K562 (cell line): ENCODE measurements around the gene GABARAP. TPM values are rescaled to one million over a fixed set of nuclear protein-coding genes. Genes with fewer than 3 reads are reported as not detected.

Source experiments
- ATAC-seq: fragments of 200-7000 bp; cut with Tn5 transposase; 3 replicates; pipeline ENCODE4 v1.9.1; 2020; ENCODE audit warnings: moderate library complexity
- BruUV-seq: library from RNA; stranded (reverse); fragments of 400-500 nt; replicated peaks from 2 replicates; lab custom pipeline; 2021; lab: Mats Ljungman, UMichigan
- CTCF ChIA-PET: fragments of 300-600 bp; formaldehyde crosslinking; extraction: SDS; loops from one replicate; lab custom pipeline; 2021; ENCODE audit warnings: low intra/inter-chr PET ratio; lab: Yijun Ruan, JAX
- POLR2A ChIA-PET: fragments of 300-600, 350-650 bp; sonication (Branson Sonifier 250); formaldehyde crosslinking; extraction: SDS; loops from one replicate; lab custom pipeline; 2021; ENCODE audit warnings: antibody characterized with exemption, inconsistent platforms; lab: Yijun Ruan, JAX
- DNase-seq, 4 experiments: peaks; one replicate each; pipeline versions ENCODE4 v3.0.0 to v3.0.0-alpha.2; 2011 to 2018; ENCODE audit warnings: low spot score in 3 of 4, mixed read lengths in 3 of 4; ENCODE audit errors: extremely low read depth in 1 of 4
- FAIRE-seq: peaks from 2 replicates; lab custom pipeline; 2011; peaks lifted over from hg19 to GRCh38; lab: Jason Lieb, UNC
- H2AFZ ChIP-seq: 2 replicates; pipeline ENCODE4 v1.6.0; 2011; ENCODE audit warnings: low read depth, low read length, control low read depth, inconsistent platforms
- H3K27ac ChIP-seq: fragments of 200-600 bp; 3 replicates; pipeline ENCODE4 v1.8.0; 2011; ENCODE audit warnings: low read depth, mild to moderate bottlenecking, control low read depth, inconsistent platforms, low read length, moderate library complexity, mixed read lengths; ENCODE audit errors: extremely low read depth
- H3K27me3 ChIP-seq, 2 experiments: fragments of 300-600 bp in 1 of 2; 2 replicates in 1 of 2; 3 replicates in 1 of 2; pipeline versions ENCODE4 v1.6.0 to v1.8.0; 2011; ENCODE audit warnings: inconsistent platforms in 2 of 2, low read length in 2 of 2, mild to moderate bottlenecking in 1 of 2, mixed read lengths in 1 of 2, moderate library complexity in 1 of 2; ENCODE audit not compliant: control insufficient read depth in 2 of 2, insufficient read depth in 2 of 2
- H3K36me3 ChIP-seq: fragments of 300-600 bp; 3 replicates; pipeline ENCODE4 v1.8.0; 2011; ENCODE audit warnings: mild to moderate bottlenecking, low read length, inconsistent platforms; ENCODE audit not compliant: control insufficient read depth, insufficient read depth
- H3K4me1 ChIP-seq, 2 experiments: fragments of 200-600 bp in 1 of 2; replicated peaks in 1 of 2; 2 replicates in 1 of 2; 3 replicates in 1 of 2; pipeline versions ENCODE4 v1.5.1 to v1.8.0; 2011; ENCODE audit warnings: inconsistent platforms in 2 of 2, low read length in 2 of 2, mild to moderate bottlenecking in 1 of 2, mixed read lengths in 1 of 2, moderate library complexity in 1 of 2; ENCODE audit not compliant: control insufficient read depth in 2 of 2, insufficient read depth in 2 of 2
- H3K4me2 ChIP-seq: 2 replicates; pipeline ENCODE4 v1.6.1; 2011; ENCODE audit warnings: low read length, control low read depth, inconsistent platforms, mixed read lengths; ENCODE audit not compliant: insufficient read depth
- H3K4me3 ChIP-seq: fragments of 200-600 bp; sonication (generic), shearing (Covaris generic); 2 replicates; pipeline ENCODE4 v1.5.1; 2016; ENCODE audit warnings: control low read depth, inconsistent platforms
- H3K79me2 ChIP-seq: fragments of 200-600 bp; 3 replicates; pipeline ENCODE4 v1.8.0; 2011; ENCODE audit warnings: low read length, inconsistent platforms; ENCODE audit not compliant: control insufficient read depth, insufficient read depth
- H3K9ac ChIP-seq, 2 experiments: 2 replicates each; pipeline versions ENCODE4 v1.6.0 to v1.6.1; 2011; ENCODE audit warnings: low read depth in 2 of 2, low read length in 2 of 2, control low read depth in 1 of 2, inconsistent platforms in 1 of 2, mild to moderate bottlenecking in 1 of 2, mixed read lengths in 1 of 2; ENCODE audit not compliant: insufficient read depth in 1 of 2
- H3K9me1 ChIP-seq: one replicate; pipeline ENCODE4 v1.6.0; 2011; ENCODE audit warnings: inconsistent platforms, mild to moderate bottlenecking, low read length, moderate library complexity; ENCODE audit not compliant: control insufficient read depth, insufficient read depth
- H3K9me3 ChIP-seq: replicated peaks from 2 replicates; pipeline ENCODE4 v1.5.1; 2011; ENCODE audit warnings: low read depth, low read length, inconsistent platforms; ENCODE audit not compliant: control insufficient read depth, insufficient read depth
- H4K20me1 ChIP-seq: replicated peaks from 2 replicates; pipeline ENCODE4 v1.6.1; 2011; ENCODE audit warnings: low read length, inconsistent platforms, mixed read lengths; ENCODE audit not compliant: control insufficient read depth, insufficient read depth
- ATF7 ChIP-seq: fragments of 450-650 bp; IDR thresholded peaks from 2 replicates; pipeline ENCODE4 v1.7.1; 2014; ENCODE audit warnings: mild to moderate bottlenecking, moderate library complexity
- POLR2A ChIP-seq: fragments of 450-650 bp; conservative IDR thresholded peaks from 2 replicates; pipeline ENCODE4 v1.6.1; 2016
- STAG1 ChIP-seq: sonication (generic); formaldehyde crosslinking; IDR thresholded peaks from 2 replicates; pipeline ENCODE4 v1.5.0; 2020; ENCODE audit warnings: missing genetic modification reagents, borderline replicate concordance
- TCF3 ChIP-seq: sonication (generic); formaldehyde crosslinking; IDR thresholded peaks from 2 replicates; pipeline ENCODE4 v1.4.0; 2020; ENCODE audit warnings: mild to moderate bottlenecking, missing genetic modification reagents
- YY1 ChIP-seq, 3 experiments: IDR thresholded peaks; 2 replicates each; pipeline ENCODE4 v1.6.1; 2011; ENCODE audit warnings: low read length in 2 of 3, mild to moderate bottlenecking in 2 of 3, moderate library complexity in 2 of 3, borderline replicate concordance in 1 of 3, control low read depth in 1 of 3, low read depth in 1 of 3; ENCODE audit not compliant: insufficient read depth in 3 of 3, insufficient replicate concordance in 2 of 3, control insufficient read depth in 1 of 3, insufficient read length in 1 of 3; ENCODE audit errors: extremely low read depth in 1 of 3
- WGBS: fragments of 100-300 bp; shearing (Covaris generic); methylation state at CpG from one replicate; pipeline ENCODE4 v1.1.6; 2016; ENCODE audit warnings: low coverage, mixed read lengths; ENCODE audit not compliant: insufficient coverage; ENCODE audit errors: missing lambda C conversion rate; 5-methylcytosine and 5-hydroxymethylcytosine counted together
- in situ Hi-C: fragments of 300-500 bp; cut with MboI; formaldehyde crosslinking; loops from 4 replicates; pipeline ENCODE4 v1.15.0; 2018; ENCODE audit warnings: inconsistent platforms, mixed read lengths
- intact Hi-C: fragments of 100-400 bp; cut with micrococcal nuclease; formaldehyde crosslinking; loops from 2 replicates; pipeline ENCODE4 v1.14.2; 2022
- polyA plus RNA-seq, 8 experiments: library from polyadenylated mRNA; depleted of rRNA in 4 of 8; stranded (reverse) in 5 of 8; unstranded in 3 of 8; fragments of >200 nt; fragmentation: Nextera tagmentation in 2 of 8; fragmentation: Illumina TruSeq in 1 of 8; extraction: Ambion mirVana in 2 of 8; extraction: Trizol in 1 of 8; gene quantifications; 2 replicates each; pipeline versions ENCODE4 v1.2.1 to v1.2.3, GENCODE V29; 2011 to 2014; ENCODE audit warnings: inconsistent platforms in 1 of 8, missing spikeins in 1 of 8
- total RNA-seq, 7 experiments: library from RNA; depleted of rRNA in 6 of 7; stranded (reverse); fragments of >200 nt in 6 of 7; fragmentation: Illumina TruSeq in 2 of 7; extraction: Trizol in 2 of 7; gene quantifications; 2 replicates each; pipeline versions ENCODE4 v1.2.1 to v1.2.3, GENCODE V29; 2011 to 2021; ENCODE audit warnings: low replicate concordance in 1 of 7
- TF ChIP-seq, protein P1 (sequence below): fragments of 450-650 bp; conservative IDR thresholded peaks from 2 replicates; pipeline ENCODE4 v1.6.1; 2016; ENCODE audit warnings: missing genetic modification characterization, low read depth, mild to moderate bottlenecking, control low read depth, missing compliant biosample characterization
- TF ChIP-seq, protein P2 (sequence below): fragments of 450-650 bp; formaldehyde crosslinking; IDR thresholded peaks from 2 replicates; pipeline ENCODE4 v1.4.0; 2022; ENCODE audit warnings: mild to moderate bottlenecking, moderate library complexity
- TF ChIP-seq, protein P3 (sequence below), 2 experiments: fragments of 450-650 bp in 1 of 2; sonication (generic) in 1 of 2; formaldehyde crosslinking in 1 of 2; IDR thresholded peaks; 2 replicates each; pipeline versions ENCODE4 v1.7.1 to v1.9.0; 2016 to 2022; ENCODE audit warnings: inconsistent platforms in 1 of 2, mild to moderate bottlenecking in 1 of 2, missing genetic modification reagents in 1 of 2

GABARAP gene
- total and polyA plus RNA-seq, 9 of the 15 experiments (the other 6 are each of a cell fraction or from before 2014, with no cell fraction given) = 47.5 to 373 (median 152) TPM

DNA sequence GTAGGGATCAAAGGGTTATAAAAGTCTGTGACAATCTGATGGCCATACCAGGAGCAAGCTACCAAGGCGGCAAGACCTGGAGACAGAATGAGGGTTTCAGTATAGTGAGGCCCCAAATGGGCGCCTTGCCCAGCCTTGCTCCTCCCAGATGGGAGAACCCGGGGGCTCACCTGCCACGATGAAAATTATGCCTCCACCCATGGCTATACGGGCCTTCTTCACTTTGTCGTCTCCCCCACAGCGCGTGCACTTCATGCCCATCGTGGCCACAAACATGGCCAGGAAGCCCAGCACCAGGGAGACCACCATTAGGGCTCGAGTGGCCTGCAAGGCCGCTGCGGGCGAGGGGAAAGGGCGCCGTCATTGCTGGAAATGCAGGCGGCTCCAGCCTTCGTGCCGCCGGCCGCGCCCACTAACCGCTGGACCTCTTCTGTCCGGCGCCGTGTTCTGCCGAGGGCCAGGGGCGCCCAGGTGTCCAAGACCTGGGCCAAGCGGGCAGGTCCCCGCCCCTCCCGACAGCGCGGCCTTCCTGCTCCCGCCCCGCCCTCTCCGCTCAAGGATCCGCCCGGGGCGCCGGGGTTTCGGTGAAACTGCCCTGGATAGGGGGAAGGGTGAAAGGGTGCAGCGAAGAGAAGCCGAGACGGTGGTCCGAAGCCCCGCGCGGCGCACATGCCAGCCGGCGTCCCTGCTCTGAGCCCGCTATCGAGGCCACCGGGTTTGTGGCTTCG is 18.6 kb upstream of the GABARAP start:
- Histone ChIP-seq H2AFZ (no peak overlapping the region), H3K4me3 (no peak overlapping the region), H3K4me1 (peaks cover 10 to 35% of the 10 kb centered on the region in 2 experiments; a peak in 4 of 5 replicates), H3K27me3 (no peaks in the 10 kb centered on the region), H3K4me2 (no peak overlapping the region), H3K27ac (no peak overlapping the region), H3K79me2 (no peaks in the 10 kb centered on the region), H3K9me3 (no peaks in the 10 kb centered on the region), H3K9ac (no peak overlapping the region; a peak in 1 of 4 replicates), H4K20me1 (no peaks in the 10 kb centered on the region), H3K9me1 (no peaks in the 10 kb centered on the region), H3K36me3 (peaks cover 43% of the 10 kb centered on the region; the same call in 2 of the 3 replicates)
- intact Hi-C loops = no loop called here
- ChIA-PET POLR2A (interaction anchor here (1.3 kb wide), 1 partner anchor 9 kb away, joined by 4 read pairs; the partner anchor contains the start of gene CTDNEP1), CTCF (no interaction called here)
- WGBS = 96% methylated on average over 17 of the region's 54 CpGs
- in situ Hi-C loops = no loop called here
- no peak for ATAC-seq
- no peak for DNase-seq
- FAIRE-seq = no peak
- BruUV-seq = no TSS peak
- TF ChIP-seq POLR2A (peak; percentile 35; the same call in 1 of the 2 replicates), TCF3 (CRISPR knock-in tag) (no peak), YY1 (IDR thresholded peaks at IDR 0.05; ENCODE audit: borderline replicate concordance in 1 of 3, control insufficient read depth in 1 of 3, extremely low read depth in 1 of 3, insufficient read depth in 3 of 3, insufficient read length in 1 of 3, insufficient replicate concordance in 2 of 3, low read depth in 1 of 3, low read length in 2 of 3) (no peak), ATF7 (no peak), STAG1 (CRISPR knock-in tag) (no peak)
- TF ChIP-seq, protein P1, sequence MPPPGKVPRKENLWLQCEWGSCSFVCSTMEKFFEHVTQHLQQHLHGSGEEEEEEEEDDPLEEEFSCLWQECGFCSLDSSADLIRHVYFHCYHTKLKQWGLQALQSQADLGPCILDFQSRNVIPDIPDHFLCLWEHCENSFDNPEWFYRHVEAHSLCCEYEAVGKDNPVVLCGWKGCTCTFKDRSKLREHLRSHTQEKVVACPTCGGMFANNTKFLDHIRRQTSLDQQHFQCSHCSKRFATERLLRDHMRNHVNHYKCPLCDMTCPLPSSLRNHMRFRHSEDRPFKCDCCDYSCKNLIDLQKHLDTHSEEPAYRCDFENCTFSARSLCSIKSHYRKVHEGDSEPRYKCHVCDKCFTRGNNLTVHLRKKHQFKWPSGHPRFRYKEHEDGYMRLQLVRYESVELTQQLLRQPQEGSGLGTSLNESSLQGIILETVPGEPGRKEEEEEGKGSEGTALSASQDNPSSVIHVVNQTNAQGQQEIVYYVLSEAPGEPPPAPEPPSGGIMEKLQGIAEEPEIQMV (tag) = no peak
- TF ChIP-seq, protein P2, sequence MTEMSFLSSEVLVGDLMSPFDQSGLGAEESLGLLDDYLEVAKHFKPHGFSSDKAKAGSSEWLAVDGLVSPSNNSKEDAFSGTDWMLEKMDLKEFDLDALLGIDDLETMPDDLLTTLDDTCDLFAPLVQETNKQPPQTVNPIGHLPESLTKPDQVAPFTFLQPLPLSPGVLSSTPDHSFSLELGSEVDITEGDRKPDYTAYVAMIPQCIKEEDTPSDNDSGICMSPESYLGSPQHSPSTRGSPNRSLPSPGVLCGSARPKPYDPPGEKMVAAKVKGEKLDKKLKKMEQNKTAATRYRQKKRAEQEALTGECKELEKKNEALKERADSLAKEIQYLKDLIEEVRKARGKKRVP = no peak
- TF ChIP-seq, protein P3, sequence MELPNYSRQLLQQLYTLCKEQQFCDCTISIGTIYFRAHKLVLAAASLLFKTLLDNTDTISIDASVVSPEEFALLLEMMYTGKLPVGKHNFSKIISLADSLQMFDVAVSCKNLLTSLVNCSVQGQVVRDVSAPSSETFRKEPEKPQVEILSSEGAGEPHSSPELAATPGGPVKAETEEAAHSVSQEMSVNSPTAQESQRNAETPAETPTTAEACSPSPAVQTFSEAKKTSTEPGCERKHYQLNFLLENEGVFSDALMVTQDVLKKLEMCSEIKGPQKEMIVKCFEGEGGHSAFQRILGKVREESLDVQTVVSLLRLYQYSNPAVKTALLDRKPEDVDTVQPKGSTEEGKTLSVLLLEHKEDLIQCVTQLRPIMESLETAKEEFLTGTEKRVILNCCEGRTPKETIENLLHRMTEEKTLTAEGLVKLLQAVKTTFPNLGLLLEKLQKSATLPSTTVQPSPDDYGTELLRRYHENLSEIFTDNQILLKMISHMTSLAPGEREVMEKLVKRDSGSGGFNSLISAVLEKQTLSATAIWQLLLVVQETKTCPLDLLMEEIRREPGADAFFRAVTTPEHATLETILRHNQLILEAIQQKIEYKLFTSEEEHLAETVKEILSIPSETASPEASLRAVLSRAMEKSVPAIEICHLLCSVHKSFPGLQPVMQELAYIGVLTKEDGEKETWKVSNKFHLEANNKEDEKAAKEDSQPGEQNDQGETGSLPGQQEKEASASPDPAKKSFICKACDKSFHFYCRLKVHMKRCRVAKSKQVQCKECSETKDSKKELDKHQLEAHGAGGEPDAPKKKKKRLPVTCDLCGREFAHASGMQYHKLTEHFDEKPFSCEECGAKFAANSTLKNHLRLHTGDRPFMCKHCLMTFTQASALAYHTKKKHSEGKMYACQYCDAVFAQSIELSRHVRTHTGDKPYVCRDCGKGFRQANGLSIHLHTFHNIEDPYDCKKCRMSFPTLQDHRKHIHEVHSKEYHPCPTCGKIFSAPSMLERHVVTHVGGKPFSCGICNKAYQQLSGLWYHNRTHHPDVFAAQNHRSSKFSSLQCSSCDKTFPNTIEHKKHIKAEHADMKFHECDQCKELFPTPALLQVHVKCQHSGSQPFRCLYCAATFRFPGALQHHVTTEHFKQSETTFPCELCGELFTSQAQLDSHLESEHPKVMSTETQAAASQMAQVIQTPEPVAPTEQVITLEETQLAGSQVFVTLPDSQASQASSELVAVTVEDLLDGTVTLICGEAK (IDR thresholded peaks at IDR 0.05) = no peak
- TF ChIP-seq, protein P3 (CRISPR knock-in tag; IDR thresholded peaks at IDR 0.05) = no peak
